CD1c-positive myeloid dendritic cell (primary cell): Measurements from ENCODE around the gene STYXL1.
"Not testable (repeated sequence)": the region's sequence is repeated elsewhere in the genome, so short reads cannot be mapped to it uniquely, and the experiment has no call there.

Experiments
- DNase-seq: peaks from one replicate; pipeline ENCODE4 v3.0.0-alpha.2; 2016; ENCODE audit errors: extremely low spot score

Gene STYXL1

GRCh38 chr7:76037310-76037709 lies 10.5 kb downstream of the STYXL1 start:
- no peak for DNase-seq

GRCh38 chr7:76031964-76032363 lies 15.8 kb downstream of the STYXL1 start:
- DNase-seq = no peak

- not testable (repeated sequence) for DNase-seq
Observed at GRCh38 chr7:76029682-76030081, 18.1 kb downstream of the STYXL1 start.

GRCh38 chr7:76023002-76023401 lies 24.8 kb downstream of the STYXL1 start:
- DNase-seq = peak; percentile 86

- DNase-seq = no peak
Observed at GRCh38 chr7:76022026-76022780, 25.6 kb downstream of the STYXL1 start.

- peak; percentile 80 for DNase-seq
Observed at GRCh38 chr7:76020031-76020714, 27.6 kb downstream of the STYXL1 start.

- DNase-seq = not testable (repeated sequence)
Observed at GRCh38 chr7:76018520-76018919, 29.3 kb downstream of the STYXL1 start.

GRCh38 chr7:76016191-76016947 lies 31.4 kb downstream of the STYXL1 start:
- DNase-seq = no peak

GRCh38 chr7:76011442-76011861 lies 36.3 kb downstream of the STYXL1 start:
- DNase-seq = no peak

GRCh38 chr7:76009672-76010600 lies 37.9 kb downstream of the STYXL1 start:
- DNase-seq = no peak

GRCh38 chr7:76008156-76008687 lies 39.6 kb downstream of the STYXL1 start:
- DNase-seq = no peak

- DNase-seq = not testable (repeated sequence)
Observed at GRCh38 chr7:76005004-76005403, 42.8 kb downstream of the STYXL1 start.

GRCh38 chr7:76003351-76003750 lies 44.4 kb downstream of the STYXL1 start:
- DNase-seq = no peak

- no peak for DNase-seq
Observed at GRCh38 chr7:76002822-76003221, 45.0 kb downstream of the STYXL1 start.

- no peak for DNase-seq
Observed at GRCh38 chr7:76002139-76002538, 45.7 kb downstream of the STYXL1 start.

- DNase-seq = no peak
Observed at GRCh38 chr7:76000566-76000965, 47.2 kb downstream of the STYXL1 start.

- DNase-seq = no peak
Observed at GRCh38 chr7:75998038-75998437, 49.8 kb downstream of the STYXL1 start.

GRCh38 chr7:75996476-75996875 lies 51.3 kb downstream of the STYXL1 start:
- DNase-seq = no peak

GRCh38 chr7:75995996-75996395 lies 51.8 kb downstream of the STYXL1 start:
- DNase-seq = no peak

- DNase-seq = no peak
Observed at GRCh38 chr7:75995052-75995471, 52.7 kb downstream of the STYXL1 start.

- peak; percentile 97 for DNase-seq
Observed at GRCh38 chr7:75994388-75995051, 53.3 kb downstream of the STYXL1 start, which contains the start of gene TMEM120A. TMEM120A (minus strand) TSS chr7:75994595; CDS start chr7:75994570, 25 bp downstream.
